Measurements from ENCODE around the gene ASIP.
"Not testable (repeated sequence)": the region's sequence is repeated elsewhere in the genome, so short reads cannot be mapped to it uniquely, and the experiment has no call there.

Gene ASIP

GRCh38 chr20:34232494-34233087, 8.6 kb upstream of the ASIP start:
- Histone ChIP-seq H3K27ac (no peak overlapping the region), H3K4me3 (no peak overlapping the region), H3K9ac (ENCODE audit: insufficient read length) (no peak overlapping the region), H3K9me3 (ENCODE audit: low read depth, low read length) (peaks cover 15% of the 10 kb centered on the region; the same call in 1 of the 2 replicates), H3K36me3 (ENCODE audit: insufficient read depth, low read length) (0 out of 2 replicates have a peak, but pooled peaks cover 3% of the 10 kb centered on the region)
- TF ChIP-seq FOXP2 (optimal IDR thresholded peaks at IDR 0.05; ENCODE audit: control extremely low read depth, extremely low read length, insufficient read depth) (no peak), EZH2 (IDR thresholded peaks at IDR 0.05) (no peak), POLR2AphosphoS5 (IDR thresholded peaks at IDR 0.05; ENCODE audit: borderline replicate concordance, low read depth, low read length) (no peak)
- no peak for DNase-seq (ENCODE audit: low read depth, low spot score)

- no peak overlapping the region for H3K9ac ChIP-seq (ENCODE audit: insufficient read length)
- peaks cover 18% of the 10 kb centered on the region; the same call in 1 of the 2 replicates for H3K9me3 ChIP-seq (ENCODE audit: low read depth, low read length)
- TF ChIP-seq FOXP2 (optimal IDR thresholded peaks at IDR 0.05; ENCODE audit: control extremely low read depth, extremely low read length, insufficient read depth) = no peak
- no peak for DNase-seq (ENCODE audit: low read depth, low spot score)
- H3K4me3 ChIP-seq = no peak overlapping the region
- H3K27ac ChIP-seq = no peak overlapping the region
- H3K36me3 ChIP-seq (ENCODE audit: insufficient read depth, low read length) = 0 out of 2 replicates have a peak, but pooled peaks cover 5% of the 10 kb centered on the region
Measured at GRCh38 chr20:34233687-34234086, 7.5 kb upstream of the ASIP start.

GRCh38 chr20:34235875-34236274, 5.3 kb upstream of the ASIP start:
- no peak overlapping the region for H3K9ac ChIP-seq (ENCODE audit: insufficient read length)
- no peak overlapping the region for H3K27ac ChIP-seq
- DNase-seq (ENCODE audit: low read depth, low spot score) = no peak
- TF ChIP-seq EZH2 (IDR thresholded peaks at IDR 0.05) (no peak), FOXP2 (optimal IDR thresholded peaks at IDR 0.05; ENCODE audit: control extremely low read depth, extremely low read length, insufficient read depth) (no peak), POLR2AphosphoS5 (IDR thresholded peaks at IDR 0.05; ENCODE audit: borderline replicate concordance, low read depth, low read length) (no peak)
- H3K36me3 ChIP-seq (ENCODE audit: insufficient read depth, low read length) = peaks cover 11% of the 10 kb centered on the region; the same call in 1 of the 2 replicates
- no peak overlapping the region for H3K4me3 ChIP-seq
- peaks cover 18% of the 10 kb centered on the region; the same call in 1 of the 2 replicates for H3K9me3 ChIP-seq (ENCODE audit: low read depth, low read length)

- no peak for DNase-seq (ENCODE audit: low read depth, low spot score)
- TF ChIP-seq FOXP2 (optimal IDR thresholded peaks at IDR 0.05; ENCODE audit: control extremely low read depth, extremely low read length, insufficient read depth) (no peak), EZH2 (IDR thresholded peaks at IDR 0.05) (no peak), POLR2AphosphoS5 (IDR thresholded peaks at IDR 0.05; ENCODE audit: borderline replicate concordance, low read depth, low read length) (no peak)
- H3K36me3 ChIP-seq (ENCODE audit: insufficient read depth, low read length) = peaks cover 11% of the 10 kb centered on the region; the same call in 1 of the 2 replicates
- H3K4me3 ChIP-seq = no peak overlapping the region
- H3K27ac ChIP-seq = 0 out of 2 replicates have a peak overlapping the region, but pooled peaks have one; percentile 31
- H3K9ac ChIP-seq (ENCODE audit: insufficient read length) = no peak overlapping the region
- peaks cover 12% of the 10 kb centered on the region; the same call in 1 of the 2 replicates for H3K9me3 ChIP-seq (ENCODE audit: low read depth, low read length)
Measured at GRCh38 chr20:34237942-34238341, 3.3 kb upstream of the ASIP start.

GRCh38 chr20:34240121-34240520, 1.1 kb upstream of the ASIP start:
- Histone ChIP-seq H3K9me3 (ENCODE audit: low read depth, low read length) (peaks cover 12% of the 10 kb centered on the region; the same call in 1 of the 2 replicates), H3K27ac (no peak overlapping the region), H3K9ac (ENCODE audit: insufficient read length) (no peak overlapping the region), H3K4me3 (no peak overlapping the region), H3K36me3 (ENCODE audit: insufficient read depth, low read length) (peaks cover 11% of the 10 kb centered on the region; the same call in 1 of the 2 replicates)
- no peak for DNase-seq (ENCODE audit: low read depth, low spot score)
- no peak for TF ChIP-seq FOXP2 (optimal IDR thresholded peaks at IDR 0.05; ENCODE audit: control extremely low read depth, extremely low read length, insufficient read depth)

- DNase-seq (ENCODE audit: low read depth, low spot score); H3K9me3 ChIP-seq (ENCODE audit: low read depth, low read length); H3K4me3 ChIP-seq; H3K27ac ChIP-seq; H3K9ac ChIP-seq (ENCODE audit: insufficient read length): not testable (repeated sequence)
- peaks cover 11% of the 10 kb centered on the region; the same call in 1 of the 2 replicates for H3K36me3 ChIP-seq (ENCODE audit: insufficient read depth, low read length)
Measured at GRCh38 chr20:34242015-34242414, 792 bp downstream of the ASIP start.

- no peak for DNase-seq (ENCODE audit: low read depth, low spot score)
- H3K9me3 ChIP-seq (ENCODE audit: low read depth, low read length) = no peaks in the 10 kb centered on the region
- TF ChIP-seq EZH2 (IDR thresholded peaks at IDR 0.05) (no peak), FOXP2 (optimal IDR thresholded peaks at IDR 0.05; ENCODE audit: control extremely low read depth, extremely low read length, insufficient read depth) (no peak), POLR2AphosphoS5 (IDR thresholded peaks at IDR 0.05; ENCODE audit: borderline replicate concordance, low read depth, low read length) (no peak)
- no peak overlapping the region for H3K4me3 ChIP-seq
- peak overlapping the region; percentile 12 for H3K9ac ChIP-seq (ENCODE audit: insufficient read length)
- no peak overlapping the region for H3K27ac ChIP-seq
- peaks cover 8% of the 10 kb centered on the region; the same call in 1 of the 2 replicates for H3K36me3 ChIP-seq (ENCODE audit: insufficient read depth, low read length)
Measured at GRCh38 chr20:34242879-34243278, 1.7 kb downstream of the ASIP start.

- peaks cover 6% of the 10 kb centered on the region; the same call in 1 of the 2 replicates for H3K36me3 ChIP-seq (ENCODE audit: insufficient read depth, low read length)
- H3K4me3 ChIP-seq = no peak overlapping the region
- TF ChIP-seq POLR2AphosphoS5 (IDR thresholded peaks at IDR 0.05; ENCODE audit: borderline replicate concordance, low read depth, low read length) (no peak), EZH2 (IDR thresholded peaks at IDR 0.05) (no peak), FOXP2 (optimal IDR thresholded peaks at IDR 0.05; ENCODE audit: control extremely low read depth, extremely low read length, insufficient read depth) (no peak)
- DNase-seq (ENCODE audit: low read depth, low spot score) = no peak
- H3K9ac ChIP-seq (ENCODE audit: insufficient read length) = peak overlapping the region; percentile 12
- H3K9me3 ChIP-seq (ENCODE audit: low read depth, low read length) = no peaks in the 10 kb centered on the region
- no peak overlapping the region for H3K27ac ChIP-seq
Measured at GRCh38 chr20:34243377-34243776, 2.2 kb downstream of the ASIP start.

- Histone ChIP-seq H3K4me3 (no peak overlapping the region), H3K36me3 (ENCODE audit: insufficient read depth, low read length) (no peaks in the 10 kb centered on the region), H3K9me3 (ENCODE audit: low read depth, low read length) (no peaks in the 10 kb centered on the region), H3K9ac (ENCODE audit: insufficient read length) (no peak overlapping the region), H3K27ac (no peak overlapping the region)
- no peak for DNase-seq (ENCODE audit: low read depth, low spot score)
- TF ChIP-seq FOXP2 (optimal IDR thresholded peaks at IDR 0.05; ENCODE audit: control extremely low read depth, extremely low read length, insufficient read depth) (no peak), EZH2 (IDR thresholded peaks at IDR 0.05) (no peak), POLR2AphosphoS5 (IDR thresholded peaks at IDR 0.05; ENCODE audit: borderline replicate concordance, low read depth, low read length) (no peak)
Measured at GRCh38 chr20:34246126-34246626, 5.0 kb downstream of the ASIP start.

All from SK-N-MC (cell line).